Hematopoietic multipotent progenitor cell treated with erythropoietin and hydrocortisone succinate and interleukin-3 and kit ligand, for 8 days (in vitro differentiated cells): ENCODE measurements around the gene NUDT6.
"Not testable (repeated sequence)": the region's sequence is repeated elsewhere in the genome, so short reads cannot be mapped to it uniquely, and the experiment has no call there.

Experiments used
- DNase-seq: peaks from one replicate; pipeline ENCODE4 v3.0.0-alpha.2; 2015

The NUDT6 gene

GRCh38 chr4:122921971-122922876, at the start of gene NUDT6:
TSS of gene NUDT6 (minus strand) at chr4:122922597. CDS start at chr4:122922572, 25 bp downstream.
- DNase-seq = peak; percentile 79

- no peak for DNase-seq
Measured at GRCh38 chr4:122968227-122968812, 45.9 kb upstream of the NUDT6 start.

- DNase-seq = no peak
Measured at GRCh38 chr4:122967231-122967630, 44.8 kb upstream of the NUDT6 start.

GRCh38 chr4:122966201-122966600, 43.8 kb upstream of the NUDT6 start:
- no peak for DNase-seq

- no peak for DNase-seq
Measured at GRCh38 chr4:122963216-122963615, 40.8 kb upstream of the NUDT6 start.

- DNase-seq = no peak
Measured at GRCh38 chr4:122960611-122961000, 38.2 kb upstream of the NUDT6 start.

GRCh38 chr4:122959981-122960610, 37.7 kb upstream of the NUDT6 start:
- DNase-seq = no peak

- no peak for DNase-seq
Measured at GRCh38 chr4:122959441-122959840, 37.0 kb upstream of the NUDT6 start.

- DNase-seq = no peak
Measured at GRCh38 chr4:122958505-122958904, 36.1 kb upstream of the NUDT6 start.

- DNase-seq = no peak
Measured at GRCh38 chr4:122953924-122954323, 31.5 kb upstream of the NUDT6 start.

GRCh38 chr4:122952028-122952427, 29.6 kb upstream of the NUDT6 start:
- DNase-seq = no peak

- DNase-seq = no peak
Measured at GRCh38 chr4:122948671-122949070, 26.3 kb upstream of the NUDT6 start.

GRCh38 chr4:122946142-122946541, 23.7 kb upstream of the NUDT6 start:
- DNase-seq = no peak

GRCh38 chr4:122945136-122945535, 22.7 kb upstream of the NUDT6 start:
- not testable (repeated sequence) for DNase-seq

GRCh38 chr4:122932763-122933162, 10.4 kb upstream of the NUDT6 start:
- DNase-seq = no peak

- DNase-seq = peak; percentile 41
Measured at GRCh38 chr4:122930862-122931261, 8.5 kb upstream of the NUDT6 start.

- DNase-seq = no peak
Measured at GRCh38 chr4:122928930-122929329, 6.5 kb upstream of the NUDT6 start.

GRCh38 chr4:122922877-122923511, 597 bp upstream of the NUDT6 start:
- DNase-seq = peak; percentile 95

- no peak for DNase-seq
Measured at GRCh38 chr4:122921300-122921699, 1.1 kb downstream of the NUDT6 start.

GRCh38 chr4:122920473-122920872, 1.9 kb downstream of the NUDT6 start:
- peak; percentile 19 for DNase-seq

GRCh38 chr4:122917731-122918130, 4.7 kb downstream of the NUDT6 start:
- no peak for DNase-seq

- no peak for DNase-seq
Measured at GRCh38 chr4:122914938-122915337, 7.5 kb downstream of the NUDT6 start.

GRCh38 chr4:122914292-122914904, 8.0 kb downstream of the NUDT6 start:
- peak; percentile 74 for DNase-seq
